IMR-90 (cell line): Measurements from ENCODE around the gene TNFRSF9. TPM values are rescaled to one million over a fixed set of nuclear protein-coding genes. Genes with fewer than 3 reads are reported as not detected.

Experiments
- ATAC-seq: fragments of 200-7000 bp; cut with Tn5 transposase; 2 replicates; pipeline ENCODE4 v1.9.1; 2020; ENCODE audit warnings: low read depth, mild to moderate bottlenecking, moderate library complexity
- BruUV-seq: library from RNA; stranded (reverse); fragments of 400-500 nt; replicated peaks from 2 replicates; lab custom pipeline; 2021; lab: Mats Ljungman, UMichigan
- CTCF ChIA-PET: fragments of 300-600 bp; formaldehyde crosslinking; extraction: SDS; loops from one replicate; lab custom pipeline; 2021; ENCODE audit warnings: antibody characterized with exemption; lab: Yijun Ruan, JAX
- POLR2A ChIA-PET: fragments of 300-600 bp; sonication (Branson Sonifier 250); formaldehyde crosslinking; loops from one replicate; lab custom pipeline; 2022; ENCODE audit warnings: antibody characterized with exemption; ENCODE audit not compliant: unreplicated experiment; lab: Charles Lee
- DNase-seq: peaks from one replicate; pipeline ENCODE4 v3.0.0; 2013
- H2AFZ ChIP-seq: replicated peaks from 2 replicates; pipeline ENCODE3; 2013; ENCODE audit warnings: low read length, mild to moderate bottlenecking; ENCODE audit not compliant: poor library complexity
- H2AK5ac ChIP-seq: 2 replicates; pipeline ENCODE4 v1.6.1; 2013; ENCODE audit warnings: low read depth, low read length, inconsistent platforms
- H2AK9ac ChIP-seq: replicated peaks from 2 replicates; pipeline ENCODE3; 2013; ENCODE audit warnings: mild to moderate bottlenecking, low read depth, low read length, moderate library complexity; ENCODE audit not compliant: poor library complexity
- H2BK120ac ChIP-seq: 2 replicates; pipeline ENCODE4 v1.6.1; 2013; ENCODE audit warnings: low read depth, low read length, inconsistent platforms
- H2BK15ac ChIP-seq: 3 replicates; pipeline ENCODE4 v1.6.1; 2013; ENCODE audit warnings: low read depth, low read length, inconsistent platforms
- H2BK20ac ChIP-seq: 2 replicates; pipeline ENCODE4 v1.6.1; 2013; ENCODE audit warnings: low read depth, mild to moderate bottlenecking, inconsistent platforms, low read length, moderate library complexity
- H2BK5ac ChIP-seq: 2 replicates; pipeline ENCODE4 v1.6.1; 2013; ENCODE audit warnings: mild to moderate bottlenecking, low read depth, low read length, inconsistent platforms; ENCODE audit not compliant: poor library complexity, severe bottlenecking
- H3K14ac ChIP-seq: replicated peaks from 2 replicates; pipeline ENCODE4 v1.6.1; 2013; ENCODE audit warnings: low read depth, low read length, inconsistent platforms
- H3K18ac ChIP-seq: 2 replicates; pipeline ENCODE4 v1.6.1; 2013; ENCODE audit warnings: low read depth, low read length, control low read depth
- H3K23ac ChIP-seq: 2 replicates; pipeline ENCODE4 v1.6.1; 2013; ENCODE audit warnings: low read depth, low read length, inconsistent platforms
- H3K27ac ChIP-seq: 2 replicates; pipeline ENCODE4 v1.5.1; 2013; ENCODE audit warnings: mild to moderate bottlenecking, control low read depth, low read length; ENCODE audit not compliant: insufficient read depth
- H3K27me3 ChIP-seq: 2 replicates; pipeline ENCODE4 v1.6.1; 2013; ENCODE audit warnings: low read length; ENCODE audit not compliant: control insufficient read depth, insufficient read depth
- H3K36me3 ChIP-seq: 2 replicates; pipeline ENCODE4 v1.6.1; 2013; ENCODE audit warnings: low read length, mixed read lengths; ENCODE audit not compliant: control insufficient read depth, insufficient read depth
- H3K4ac ChIP-seq: 2 replicates; pipeline ENCODE4 v1.6.1; 2013; ENCODE audit warnings: low read depth, low read length, inconsistent platforms
- H3K4me1 ChIP-seq: 2 replicates; pipeline ENCODE4 v1.6.1; 2013; ENCODE audit warnings: low read length, mixed read lengths; ENCODE audit not compliant: control insufficient read depth, insufficient read depth
- H3K4me2 ChIP-seq: 2 replicates; pipeline ENCODE4 v1.6.1; 2013; ENCODE audit warnings: low read depth, mild to moderate bottlenecking, control low read depth, low read length, moderate library complexity
- H3K4me3 ChIP-seq: 2 replicates; pipeline ENCODE4 v1.5.1; 2013; ENCODE audit warnings: low read depth, mild to moderate bottlenecking, control low read depth, low read length, moderate library complexity; ENCODE audit not compliant: insufficient read depth
- H3K56ac ChIP-seq: 2 replicates; pipeline ENCODE4 v1.6.1; 2013; ENCODE audit warnings: low read length, inconsistent platforms; ENCODE audit not compliant: insufficient read depth; ENCODE audit errors: extremely low read depth
- H3K79me1 ChIP-seq, 2 experiments: 2 replicates each; pipeline ENCODE4 v1.6.1; 2013; ENCODE audit warnings: low read length in 2 of 2, inconsistent platforms in 1 of 2, low read depth in 1 of 2
- H3K9ac ChIP-seq: 2 replicates; pipeline ENCODE4 v1.6.1; 2013; ENCODE audit warnings: low read depth, low read length, control low read depth
- H3K9me1 ChIP-seq: 2 replicates; pipeline ENCODE4 v1.6.1; 2013; ENCODE audit warnings: low read length, inconsistent platforms; ENCODE audit not compliant: insufficient read depth
- H3K9me3 ChIP-seq: 2 replicates; pipeline ENCODE4 v1.6.1; 2013; ENCODE audit warnings: low read length; ENCODE audit not compliant: control insufficient read depth, insufficient read depth
- H4K20me1 ChIP-seq: 2 replicates; pipeline ENCODE4 v1.6.1; 2013; ENCODE audit warnings: low read length, inconsistent platforms; ENCODE audit not compliant: insufficient read depth
- H4K5ac ChIP-seq: 2 replicates; pipeline ENCODE4 v1.6.1; 2013; ENCODE audit warnings: mild to moderate bottlenecking, low read depth, low read length, control low read depth
- H4K8ac ChIP-seq, 2 experiments: 2 replicates each; pipeline ENCODE4 v1.6.1; 2013; ENCODE audit warnings: low read depth in 2 of 2, low read length in 2 of 2, control low read depth in 1 of 2, inconsistent platforms in 1 of 2
- H4K91ac ChIP-seq: 2 replicates; pipeline ENCODE4 v1.6.1; 2013; ENCODE audit warnings: low read depth, low read length, inconsistent platforms; ENCODE audit not compliant: insufficient read depth
- BHLHE40 ChIP-seq: fragments of 150-350 bp; IDR thresholded peaks from 2 replicates; pipeline ENCODE4 v1.6.1; 2016; ENCODE audit warnings: mild to moderate bottlenecking, low read depth, low read length
- CHD1 ChIP-seq: IDR thresholded peaks from 2 replicates; pipeline ENCODE4 v1.6.1; 2012; ENCODE audit warnings: low read depth, low read length, improper control_type of control experiment
- MAFK ChIP-seq: IDR thresholded peaks from 2 replicates; pipeline ENCODE4 v1.6.1; 2012; ENCODE audit warnings: low read depth, low read length, improper control_type of control experiment
- POLR2A ChIP-seq: IDR thresholded peaks from 2 replicates; pipeline ENCODE4 v1.6.1; 2012; ENCODE audit warnings: mild to moderate bottlenecking, low read depth, low read length
- RFX5 ChIP-seq: IDR thresholded peaks from 2 replicates; pipeline ENCODE4 v1.8.0; 2012; ENCODE audit warnings: low read depth, mild to moderate bottlenecking, low read length, moderate library complexity
- WGBS, 2 experiments: methylation state at CpG; one replicate each; pipeline versions ENCODE4 v1.1.5 to v1.1.7; 2013; ENCODE audit warnings: missing lambda C conversion rate in 2 of 2; ENCODE audit not compliant: insufficient read length in 1 of 2; ENCODE audit errors: extremely low coverage in 2 of 2; 5-methylcytosine and 5-hydroxymethylcytosine counted together
- dilution Hi-C: fragments of 300-500 bp; cut with HindIII; formaldehyde crosslinking; loops from one replicate; pipeline ENCODE4 v1.14.3; 2018; ENCODE audit warnings: low sequenced_read_pairs; ENCODE audit not compliant: unreplicated experiment
- in situ Hi-C: fragments of 300-500 bp; cut with MboI; formaldehyde crosslinking; loops from 3 replicates; pipeline ENCODE4 v1.14.3; 2019; ENCODE audit warnings: low sequenced_read_pairs, inconsistent platforms, mixed read lengths
- intact Hi-C: fragments of 100-400 bp; cut with micrococcal nuclease; formaldehyde crosslinking; loops from 2 replicates; pipeline ENCODE4 v1.10.0; 2022
- polyA plus RNA-seq, 3 experiments: library from polyadenylated mRNA; depleted of rRNA; stranded (reverse); fragments of >200 nt; gene quantifications; 2 replicates each; pipeline ENCODE4 v1.2.3, GENCODE V29; 2012; ENCODE audit warnings: low replicate concordance in 1 of 3
- total RNA-seq: library from RNA; depleted of rRNA; stranded (reverse); fragments of >200 nt; gene quantifications from 2 replicates; pipeline ENCODE4 v1.2.3, GENCODE V29; 2012
- TF ChIP-seq, protein P1 (sequence below): fragments of 150-350 bp; IDR thresholded peaks from 2 replicates; pipeline ENCODE4 v1.6.1; 2017; ENCODE audit warnings: mild to moderate bottlenecking, antibody characterized with exemption, low read length, low read depth
- TF ChIP-seq, protein P2 (sequence below): fragments of 150-350 bp; IDR thresholded peaks from 2 replicates; pipeline ENCODE4 v1.6.1; 2016; ENCODE audit warnings: low read depth, mild to moderate bottlenecking, low read length, moderate library complexity, borderline replicate concordance

The TNFRSF9 gene
- total and polyA plus RNA-seq, 2 of the 4 experiments (the other 2 are of a cell fraction) = 0.43 to 0.72 TPM

DNA sequence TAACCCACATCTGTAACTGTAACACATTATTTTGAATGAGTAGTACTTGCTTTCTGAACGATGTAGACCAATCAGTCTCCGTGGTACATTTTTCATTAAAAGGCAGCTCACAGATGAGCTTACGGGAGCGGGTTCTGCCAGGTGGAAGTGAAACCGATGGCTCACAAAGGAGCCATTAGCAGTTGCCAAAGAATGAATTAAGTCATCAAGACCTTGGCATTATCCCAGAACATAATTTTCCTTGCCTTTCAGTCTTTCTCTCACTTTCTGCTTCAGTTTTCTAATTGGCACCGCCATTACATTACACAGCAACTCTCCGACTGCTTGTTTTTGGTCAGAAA, 54.3 kb downstream of the TNFRSF9 start:
- peak; percentile 14 for DNase-seq
- ChIA-PET POLR2A (no interaction called here), CTCF (no interaction called here)
- Histone ChIP-seq H3K14ac (no peak overlapping the region), H3K4me3 (no peak overlapping the region), H2BK120ac (no peak overlapping the region), H2AFZ (no peak overlapping the region), H3K36me3 (no peaks in the 10 kb centered on the region), H3K27ac (no peak overlapping the region), H4K8ac (no peak overlapping the region), H2BK15ac (no peak overlapping the region), H2BK5ac (no peak overlapping the region), H4K20me1 (no peaks in the 10 kb centered on the region), H2AK9ac (no peak overlapping the region), H3K27me3 (peaks cover 4% of the 10 kb centered on the region; the same call in 1 of the 2 replicates), H3K9me1 (no peaks in the 10 kb centered on the region), H3K4me2 (no peak overlapping the region), H2BK20ac (no peak overlapping the region), H3K9me3 (peaks cover 2% of the 10 kb centered on the region; the same call in 1 of the 2 replicates), H3K18ac (no peak overlapping the region), H3K23ac (no peak overlapping the region), H3K9ac (no peak overlapping the region), H4K91ac (no peak overlapping the region), H3K79me1 (no peaks in the 10 kb centered on the region), H3K56ac (no peak overlapping the region), H2AK5ac (no peak overlapping the region), H4K5ac (no peak overlapping the region), H3K4ac (no peak overlapping the region), H3K4me1 (no peaks in the 10 kb centered on the region)
- no TSS peak for BruUV-seq
- TF ChIP-seq RFX5 (no peak), BHLHE40 (no peak), CHD1 (no peak), MAFK (no peak), POLR2A (no peak)
- TF ChIP-seq, protein P1, sequence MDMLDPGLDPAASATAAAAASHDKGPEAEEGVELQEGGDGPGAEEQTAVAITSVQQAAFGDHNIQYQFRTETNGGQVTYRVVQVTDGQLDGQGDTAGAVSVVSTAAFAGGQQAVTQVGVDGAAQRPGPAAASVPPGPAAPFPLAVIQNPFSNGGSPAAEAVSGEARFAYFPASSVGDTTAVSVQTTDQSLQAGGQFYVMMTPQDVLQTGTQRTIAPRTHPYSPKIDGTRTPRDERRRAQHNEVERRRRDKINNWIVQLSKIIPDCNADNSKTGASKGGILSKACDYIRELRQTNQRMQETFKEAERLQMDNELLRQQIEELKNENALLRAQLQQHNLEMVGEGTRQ = no peak
- TF ChIP-seq, protein P2, sequence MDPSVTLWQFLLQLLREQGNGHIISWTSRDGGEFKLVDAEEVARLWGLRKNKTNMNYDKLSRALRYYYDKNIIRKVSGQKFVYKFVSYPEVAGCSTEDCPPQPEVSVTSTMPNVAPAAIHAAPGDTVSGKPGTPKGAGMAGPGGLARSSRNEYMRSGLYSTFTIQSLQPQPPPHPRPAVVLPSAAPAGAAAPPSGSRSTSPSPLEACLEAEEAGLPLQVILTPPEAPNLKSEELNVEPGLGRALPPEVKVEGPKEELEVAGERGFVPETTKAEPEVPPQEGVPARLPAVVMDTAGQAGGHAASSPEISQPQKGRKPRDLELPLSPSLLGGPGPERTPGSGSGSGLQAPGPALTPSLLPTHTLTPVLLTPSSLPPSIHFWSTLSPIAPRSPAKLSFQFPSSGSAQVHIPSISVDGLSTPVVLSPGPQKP = no peak
- dilution Hi-C loops = no loop called here
- intact Hi-C loops = no loop called here
- in situ Hi-C loops = no loop called here
- WGBS, 2 experiments = 60% methylated on average over 2 of the region's 7 CpGs; no CpG with 5 or more reads in 1 of the 2 experiments
- no peak for ATAC-seq
